ENCODE measurements around the gene PRICKLE3. TPM values are rescaled to one million over a fixed set of nuclear protein-coding genes. Genes with fewer than 3 reads are reported as not detected.

The PRICKLE3 gene
- total RNA-seq, 1 donor from 2014 or later, result 9.7 TPM

GRCh38 chrX:49208399-49208798 lies 22.2 kb upstream of the PRICKLE3 start:
- Histone ChIP-seq H3K27ac (replicated peaks) (no peak overlapping the region), H3K27me3 (ENCODE audit: low read depth) (no peaks in the 10 kb centered on the region), H3K9me3 (replicated peaks) (no peaks in the 10 kb centered on the region), H3K4me3 (no peak overlapping the region), H3K36me3 (no peaks in the 10 kb centered on the region), H3K4me1 (no peaks in the 10 kb centered on the region)
- DNase-seq, result no peak
- intact Hi-C loops (cut with micrococcal nuclease), result no loop called here
- TF ChIP-seq CTCF (IDR thresholded peaks at IDR 0.05; ENCODE audit: borderline replicate concordance), result no peak

DNA sequence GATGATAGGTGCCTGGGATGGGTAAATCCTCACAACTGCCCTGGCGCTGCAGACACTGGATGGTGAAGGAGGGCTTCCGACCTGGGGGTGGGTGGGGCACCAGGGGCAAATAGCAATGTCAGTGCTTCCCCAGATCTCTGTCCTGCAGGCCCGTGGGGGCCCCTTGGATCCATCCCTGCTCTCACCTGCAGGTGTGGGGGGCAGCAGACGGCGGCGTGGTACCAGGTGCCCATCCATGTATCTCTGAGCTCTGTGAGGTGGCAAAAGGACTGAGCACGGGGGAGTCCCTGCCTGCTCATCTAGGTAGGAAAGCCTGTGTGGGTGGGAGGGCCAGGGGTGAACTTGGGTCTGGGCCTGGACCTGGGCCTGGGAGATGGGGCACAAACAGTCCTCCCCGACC lies 20.4 kb upstream of the PRICKLE3 start:
- intact Hi-C loops (cut with micrococcal nuclease), result no loop called here
- no peak overlapping the region for H3K4me3 ChIP-seq
- H3K36me3 ChIP-seq, result no peaks in the 10 kb centered on the region
- no peaks in the 10 kb centered on the region for H3K27me3 ChIP-seq (ENCODE audit: low read depth)
- TF ChIP-seq CTCF (IDR thresholded peaks at IDR 0.05; ENCODE audit: borderline replicate concordance), result no peak
- no peaks in the 10 kb centered on the region for H3K4me1 ChIP-seq
- H3K27ac ChIP-seq (replicated peaks), result no peak overlapping the region
- H3K9me3 ChIP-seq (replicated peaks), result no peaks in the 10 kb centered on the region
- no peak for DNase-seq

- Histone ChIP-seq H3K4me1 (peaks cover 3% of the 10 kb centered on the region), H3K4me3 (no peak overlapping the region), H3K27ac (replicated peaks) (no peak overlapping the region), H3K36me3 (no peaks in the 10 kb centered on the region), H3K9me3 (replicated peaks) (no peaks in the 10 kb centered on the region), H3K27me3 (ENCODE audit: low read depth) (no peaks in the 10 kb centered on the region)
- intact Hi-C loops (cut with micrococcal nuclease), result no loop called here
- TF ChIP-seq CTCF (IDR thresholded peaks at IDR 0.05; ENCODE audit: borderline replicate concordance), result no peak
- DNase-seq, result no peak
Observed at GRCh38 chrX:49205443-49205842, 19.3 kb upstream of the PRICKLE3 start.

GRCh38 chrX:49204709-49205108 lies 18.5 kb upstream of the PRICKLE3 start:
- DNase-seq, result no peak
- no peak overlapping the region for H3K4me3 ChIP-seq
- no peaks in the 10 kb centered on the region for H3K27me3 ChIP-seq (ENCODE audit: low read depth)
- H3K36me3 ChIP-seq, result no peaks in the 10 kb centered on the region
- H3K9me3 ChIP-seq (replicated peaks), result no peaks in the 10 kb centered on the region
- intact Hi-C loops (cut with micrococcal nuclease), result no loop called here
- H3K27ac ChIP-seq (replicated peaks), result no peak overlapping the region
- peaks cover 6% of the 10 kb centered on the region for H3K4me1 ChIP-seq
- no peak for TF ChIP-seq CTCF (IDR thresholded peaks at IDR 0.05; ENCODE audit: borderline replicate concordance)

DNA sequence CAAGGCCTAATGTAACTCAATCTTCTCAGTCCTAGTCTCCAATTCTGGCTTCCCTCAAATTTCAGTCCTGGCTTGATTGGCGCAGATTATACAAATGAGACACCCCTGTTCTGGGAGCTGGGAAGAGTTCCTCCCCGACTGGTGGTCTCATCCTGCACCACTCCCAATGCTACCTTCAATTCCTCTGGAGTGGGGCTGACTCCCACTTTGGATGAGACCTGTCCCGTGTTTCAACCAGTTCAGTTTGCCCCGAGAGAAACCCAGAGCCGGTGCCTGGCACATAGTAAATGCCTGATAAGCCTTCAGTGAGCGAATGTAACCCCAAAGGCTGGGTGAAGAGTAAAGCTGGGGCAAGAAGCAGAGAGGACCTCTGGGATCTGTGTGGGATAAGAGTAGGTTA lies 17.8 kb upstream of the PRICKLE3 start:
- intact Hi-C loops (cut with micrococcal nuclease), result no loop called here

More for the DNA sequence above, 17.8 kb upstream of the PRICKLE3 start:
- no peak for DNase-seq
- Histone ChIP-seq H3K4me3 (no peak overlapping the region), H3K36me3 (no peaks in the 10 kb centered on the region), H3K9me3 (replicated peaks) (no peaks in the 10 kb centered on the region), H3K27me3 (ENCODE audit: low read depth) (no peaks in the 10 kb centered on the region), H3K27ac (replicated peaks) (no peak overlapping the region), H3K4me1 (peaks cover 8% of the 10 kb centered on the region)
- TF ChIP-seq CTCF (IDR thresholded peaks at IDR 0.05; ENCODE audit: borderline replicate concordance), result no peak

Data from left ventricle myocardium inferior (tissue), 1 donor.